SIG-M5 treated with dmso at 0.1 percent for 504 hours (cell line): ENCODE results near the gene DCLK1.
A peak's percentile ranks its signal among the peaks of the same experiment; 100 is the strongest.
"Not testable (repeated sequence)": the region's sequence is repeated elsewhere in the genome, so short reads cannot be mapped to it uniquely, and the experiment has no call there.

Experiments used
- DNase-seq: peaks from one replicate; lab custom pipeline; 2025; ENCODE audit not compliant: unreplicated experiment; lab: John Stamatoyannopoulos, UW

The DCLK1 gene

GRCh38 chr13:35988648-35989081 lies 142.5 kb downstream of the DCLK1 start:
- DNase-seq = no peak

- DNase-seq = no peak
These were observed 143.3 kb downstream of the DCLK1 start for GRCh38 chr13:35987572-35988513.

GRCh38 chr13:35984776-35985453 lies 146.3 kb downstream of the DCLK1 start:
- DNase-seq = no peak

GRCh38 chr13:35984287-35984686 lies 146.9 kb downstream of the DCLK1 start:
- DNase-seq = no peak

- not testable (repeated sequence) for DNase-seq
These were observed 147.5 kb downstream of the DCLK1 start for GRCh38 chr13:35983703-35984102.

- DNase-seq = no peak
These were observed 148.0 kb downstream of the DCLK1 start for GRCh38 chr13:35983206-35983605.

GRCh38 chr13:35979361-35979951 lies 151.7 kb downstream of the DCLK1 start:
- DNase-seq = no peak

GRCh38 chr13:35978607-35979316 lies 152.4 kb downstream of the DCLK1 start:
- DNase-seq = peak; percentile 74

- no peak for DNase-seq
These were observed 154.1 kb downstream of the DCLK1 start for GRCh38 chr13:35977060-35977459.

- DNase-seq = no peak
These were observed 155.1 kb downstream of the DCLK1 start for GRCh38 chr13:35976126-35976525.

- not testable (repeated sequence) for DNase-seq
These were observed 164.2 kb downstream of the DCLK1 start for GRCh38 chr13:35966951-35967350.

GRCh38 chr13:35966024-35966423 lies 165.2 kb downstream of the DCLK1 start:
- DNase-seq = no peak

- no peak for DNase-seq
These were observed 165.8 kb downstream of the DCLK1 start for GRCh38 chr13:35965226-35965927.

GRCh38 chr13:35964863-35965180 lies 166.4 kb downstream of the DCLK1 start:
- DNase-seq = no peak

- DNase-seq = no peak
These were observed 166.9 kb downstream of the DCLK1 start for GRCh38 chr13:35964011-35964862.

GRCh38 chr13:35961461-35962220 lies 169.5 kb downstream of the DCLK1 start:
- no peak for DNase-seq

- DNase-seq = no peak
These were observed 170.2 kb downstream of the DCLK1 start for GRCh38 chr13:35961002-35961401.

GRCh38 chr13:35957996-35958395 lies 173.2 kb downstream of the DCLK1 start:
- no peak for DNase-seq

- no peak for DNase-seq
These were observed 173.9 kb downstream of the DCLK1 start for GRCh38 chr13:35957241-35957731.
